Measurements from ENCODE around the gene CREB5.

GRCh38 chr7:28868712-28869111 is 456.4 kb downstream of the CREB5 start:
- TF ChIP-seq POLR2AphosphoS5 (IDR thresholded peaks at IDR 0.05; ENCODE audit: low read depth) (no peak), CTCF (conservative IDR thresholded peaks at IDR 0.05; ENCODE audit: low read depth in 2 of 2) (no peak), EZH2phosphoT487 (IDR thresholded peaks at IDR 0.05; ENCODE audit: unreplicated experiment) (no peak), CREB1 (CRISPR knock-in tag; IDR thresholded peaks at IDR 0.05; ENCODE audit: low read depth) (no peak), REST (IDR thresholded peaks at IDR 0.05; ENCODE audit: unreplicated experiment) (no peak), EZH2 (IDR thresholded peaks at IDR 0.05; ENCODE audit: low read depth, unreplicated experiment) (no peak), ZNF462 (CRISPR knock-in tag; IDR thresholded peaks at IDR 0.05) (no peak), JUNB (IDR thresholded peaks at IDR 0.05; ENCODE audit: unreplicated experiment) (no peak), ZNF331 (CRISPR knock-in tag; IDR thresholded peaks at IDR 0.05; ENCODE audit: low read depth) (no peak)
